ENCODE measurements around the gene PRAC2. TPM values are rescaled to one million over a fixed set of nuclear protein-coding genes. Genes with fewer than 3 reads are reported as not detected.

The PRAC2 gene
- not detected in 2 replicates for total RNA-seq

GRCh38 chr17:48722915-48723422 lies at the start of gene PRAC2:
Gene PRAC2, plus strand, starts transcription at chr17:48723185. Its CDS starts 1,226 bp downstream, at chr17:48724411.

GRCh38 chr17:48722201-48722907 lies 631 bp upstream of the PRAC2 start, which contains the start of gene PRAC1:
Gene PRAC1, minus strand, starts transcription at chr17:48722518. Its CDS starts 126 bp downstream, at chr17:48722392.

DNA sequence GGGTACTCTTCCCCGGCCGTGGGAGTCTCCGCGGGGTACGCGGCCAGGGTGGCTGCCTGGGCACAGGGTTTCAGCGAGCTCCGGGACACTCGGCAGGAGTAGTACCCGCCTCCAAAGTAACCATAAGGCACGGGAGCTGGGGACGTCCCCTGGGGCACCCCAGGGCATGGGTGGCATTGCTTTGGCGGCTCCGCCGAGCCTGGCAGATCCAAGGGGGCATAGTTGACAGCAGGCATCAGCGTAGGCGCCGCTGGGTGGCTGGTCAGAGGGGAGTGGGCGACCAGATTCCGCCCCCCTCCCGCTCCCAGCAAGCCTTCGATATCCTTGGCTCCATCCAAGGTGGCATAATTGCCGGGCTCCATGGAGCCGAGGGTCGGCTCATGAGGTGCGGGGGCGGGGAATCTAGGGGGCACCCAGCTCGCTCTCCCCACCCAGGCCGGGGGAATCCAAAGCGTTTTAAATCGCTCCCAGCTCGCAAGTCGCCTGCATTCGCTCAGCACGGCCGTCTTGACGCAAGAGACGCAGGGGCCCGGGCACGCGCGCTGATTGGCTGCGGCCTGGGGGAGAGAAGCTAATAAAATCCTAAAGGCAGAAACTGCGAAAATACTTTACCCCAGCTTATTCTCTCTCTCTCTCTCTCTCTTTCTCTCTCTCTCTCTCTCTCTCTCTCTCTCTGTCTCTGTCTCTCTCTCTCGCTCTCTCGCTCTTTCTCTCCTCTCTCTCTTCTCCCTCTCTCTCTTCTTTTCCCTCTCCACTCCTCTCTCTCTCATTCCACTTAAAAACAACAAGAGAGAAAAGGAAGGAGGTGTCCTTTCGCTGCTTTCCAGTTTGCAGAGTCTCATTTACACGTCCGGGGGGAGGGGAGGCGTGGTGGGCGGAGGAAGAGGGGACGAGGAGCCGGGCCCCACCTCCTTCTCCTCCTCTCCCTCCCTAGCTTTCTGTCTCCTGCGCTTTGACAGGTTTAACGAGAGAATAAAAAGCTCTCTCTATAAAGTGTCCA lies 5.5 kb downstream of the PRAC2 start, which contains the start of gene HOXB13:
Gene HOXB13, minus strand, starts transcription at position 519 of the 1,000 bp plus-strand sequence. Its CDS starts 157 bp downstream, at position 362.

Other genes with a start within 250 kb of the PRAC2 start
- not detected in 2 replicates for gene HOXB1, start 192.2 kb upstream of the PRAC2 start, total RNA-seq
- 2.3 and 8.4 TPM in 2 replicates for gene HOXB2, start 178.1 kb upstream of the PRAC2 start, total RNA-seq
- 1.7 and 3.3 TPM in 2 replicates for gene HOXB4, start 144.8 kb upstream of the PRAC2 start, total RNA-seq
- gene HOXB3, start 132.9 kb upstream of the PRAC2 start, total RNA-seq: 3.8 and 10.2 TPM in 2 replicates
- gene HOXB5, start 129.4 kb upstream of the PRAC2 start, total RNA-seq: 0.09 and 0.16 TPM in 2 replicates
- gene HOXB6, start 118.2 kb upstream of the PRAC2 start, total RNA-seq: 1.5 and 3.2 TPM in 2 replicates
- gene HOXB7, start 112.2 kb upstream of the PRAC2 start, total RNA-seq: 2.9 and 3.8 TPM in 2 replicates
- gene HOXB8, start 107.9 kb upstream of the PRAC2 start, total RNA-seq: under 0.01 TPM in 1 of 2 replicates, not detected in the other
- not detected in 2 replicates for gene HOXB9, start 96.8 kb upstream of the PRAC2 start, total RNA-seq
- gene PRAC1, start 667 bp upstream of the PRAC2 start, total RNA-seq: not detected in 2 replicates
- not detected in 2 replicates for gene HOXB13, start 5.6 kb downstream of the PRAC2 start, total RNA-seq
- gene TTLL6, start 94.0 kb downstream of the PRAC2 start, total RNA-seq: not detected in 2 replicates
- gene CALCOCO2, start 107.8 kb downstream of the PRAC2 start, total RNA-seq: 42.1 and 49.6 TPM in 2 replicates
- gene ATP5MC1, start 169.6 kb downstream of the PRAC2 start, total RNA-seq: 14.3 and 31.2 TPM in 2 replicates
- 45.4 and 50.4 TPM in 2 replicates for gene UBE2Z, start 185.2 kb downstream of the PRAC2 start, total RNA-seq
- 103 and 135 TPM in 2 replicates for gene SNF8, start 221.7 kb downstream of the PRAC2 start, total RNA-seq
- gene GIP, start 245.4 kb downstream of the PRAC2 start, total RNA-seq: not detected in 2 replicates

Data from bronchial smooth muscle cell (primary cell).